GM19351 (cell line): ENCODE measurements around the gene UNC5B.
"Not testable (repeated sequence)": the region's sequence is repeated elsewhere in the genome, so short reads cannot be mapped to it uniquely, and the experiment has no call there.

Experiments
- ATAC-seq: cut with Tn5 transposase; IDR thresholded peaks from one replicate; pipeline ENCODE4 v1.9.1; 2021; ENCODE audit warnings: mild to moderate bottlenecking, moderate library complexity; ENCODE audit not compliant: unreplicated experiment

Gene UNC5B

GRCh38 chr10:71266147-71266917, 54.0 kb downstream of the UNC5B start:
- no peak for ATAC-seq

GRCh38 chr10:71266918-71267442, 54.6 kb downstream of the UNC5B start:
- ATAC-seq = no peak

GRCh38 chr10:71267508-71268240, 55.3 kb downstream of the UNC5B start:
- ATAC-seq = no peak

- no peak for ATAC-seq
These were observed 55.9 kb downstream of the UNC5B start for GRCh38 chr10:71268247-71268691.

- ATAC-seq = no peak
These were observed 56.4 kb downstream of the UNC5B start for GRCh38 chr10:71268758-71269157.

- ATAC-seq = no peak
These were observed 57.2 kb downstream of the UNC5B start for GRCh38 chr10:71269301-71270288.

GRCh38 chr10:71270301-71271220, 58.2 kb downstream of the UNC5B start:
- no peak for ATAC-seq

- ATAC-seq = no peak
These were observed 59.3 kb downstream of the UNC5B start for GRCh38 chr10:71271662-71272055.

- no peak for ATAC-seq
These were observed 59.8 kb downstream of the UNC5B start for GRCh38 chr10:71272056-71272771.

GRCh38 chr10:71272974-71273373, 60.6 kb downstream of the UNC5B start:
- not testable (repeated sequence) for ATAC-seq

- no peak for ATAC-seq
These were observed 61.1 kb downstream of the UNC5B start for GRCh38 chr10:71273506-71273905.

GRCh38 chr10:71274901-71275796, 62.8 kb downstream of the UNC5B start:
- no peak for ATAC-seq

GRCh38 chr10:71276873-71277272, 64.5 kb downstream of the UNC5B start:
- no peak for ATAC-seq

- ATAC-seq = no peak
These were observed 65.7 kb downstream of the UNC5B start for GRCh38 chr10:71277914-71278665.

- no peak for ATAC-seq
These were observed 66.6 kb downstream of the UNC5B start for GRCh38 chr10:71278691-71279588.

- no peak for ATAC-seq
These were observed 67.3 kb downstream of the UNC5B start for GRCh38 chr10:71279590-71280170.
